Measurements from ENCODE around the gene INPP4B.
"Not testable (repeated sequence)": the region's sequence is repeated elsewhere in the genome, so short reads cannot be mapped to it uniquely, and the experiment has no call there.

The INPP4B gene

DNA sequence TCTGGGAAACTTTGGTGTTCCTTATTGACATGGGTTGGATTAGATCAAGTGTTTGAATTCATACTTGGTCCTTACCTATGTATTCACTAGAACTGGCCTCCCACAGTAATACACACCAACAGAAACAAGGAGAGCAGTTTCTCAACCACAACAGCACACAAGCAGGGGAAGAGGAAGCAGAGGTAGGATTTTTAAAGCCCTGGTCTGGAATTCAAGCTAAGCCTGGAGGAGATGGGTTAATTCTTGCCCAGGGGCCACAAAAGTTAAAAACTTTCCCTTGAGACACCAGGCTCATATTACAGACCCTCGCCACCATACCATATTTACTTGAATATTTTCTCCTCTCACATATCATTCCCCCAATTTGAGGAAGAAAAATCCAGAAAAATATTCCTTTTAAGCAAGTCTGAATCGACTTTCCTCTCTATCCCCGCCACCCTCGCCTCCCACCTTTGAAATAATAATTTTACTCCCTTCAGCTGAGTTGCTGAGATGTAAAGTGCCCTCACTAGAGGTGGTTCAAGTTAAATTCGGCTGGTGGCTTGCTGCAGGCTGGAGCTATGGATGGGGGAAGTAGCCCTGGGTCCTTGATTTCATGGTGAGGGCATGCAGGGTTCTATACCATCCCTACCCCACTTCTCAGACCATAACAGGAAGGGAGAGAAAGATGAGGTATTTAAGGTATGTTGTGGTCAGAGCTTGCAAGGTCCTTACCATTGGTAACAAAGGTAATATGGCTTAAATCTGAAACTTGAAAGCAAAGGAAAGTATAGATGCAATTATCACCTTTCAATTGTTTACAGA, 440.2 kb downstream of the INPP4B start:
- DNase-seq, result no peak

DNA sequence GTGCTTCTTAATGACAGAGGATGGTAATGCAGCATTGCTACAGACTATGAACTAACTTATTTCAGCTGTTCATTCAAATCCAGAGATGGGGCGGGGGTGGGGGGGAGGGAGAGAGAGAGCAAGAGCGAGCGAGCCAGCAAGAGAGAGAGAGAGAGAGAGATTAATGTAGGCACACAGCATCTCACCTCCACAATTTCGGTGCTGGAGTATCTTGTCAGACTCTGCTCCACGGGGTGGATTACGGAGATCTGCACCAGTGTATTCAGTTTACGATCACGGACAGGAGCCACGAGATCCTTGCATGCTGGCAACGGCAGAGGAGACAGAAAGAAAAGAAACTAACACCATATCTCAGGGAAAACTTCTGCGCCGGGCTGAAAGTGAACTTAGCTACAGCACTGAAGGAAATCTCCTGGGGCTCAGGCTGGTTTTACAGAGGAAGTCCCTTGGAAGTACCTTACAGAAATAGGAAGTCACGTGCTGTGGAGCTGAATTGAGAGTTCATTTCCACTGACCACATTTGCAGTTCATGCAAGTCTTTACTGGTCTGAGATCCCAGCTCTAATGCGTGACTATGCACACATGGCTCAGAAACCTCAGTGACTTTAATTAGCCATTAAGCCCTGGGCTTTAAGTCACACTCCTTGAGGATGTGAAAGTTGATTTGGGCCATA, 440.9 kb downstream of the INPP4B start:
- peak; percentile 78 for DNase-seq

GRCh38 chr4:142404191-142404611, 441.9 kb downstream of the INPP4B start:
- no peak for DNase-seq

DNA sequence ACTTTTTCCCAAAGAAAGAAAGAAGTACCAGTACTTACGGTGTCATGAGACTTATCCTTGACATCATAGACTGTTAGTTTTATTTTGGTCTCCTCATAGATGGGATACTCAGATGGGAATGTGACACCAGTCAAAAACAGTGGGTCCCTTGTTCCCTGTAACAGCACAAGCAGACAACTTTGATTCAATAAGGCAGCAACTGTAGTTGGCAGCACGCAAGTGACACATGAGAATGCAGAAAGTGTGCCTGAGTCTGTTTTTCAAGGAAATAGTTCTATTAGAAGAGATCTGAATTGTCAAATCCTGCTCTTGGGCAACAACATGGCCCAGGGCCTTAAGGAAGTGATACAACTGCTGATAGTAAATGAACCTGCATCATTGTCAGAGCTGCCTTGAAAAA, 443.2 kb downstream of the INPP4B start:
- DNase-seq, result no peak

- no peak for DNase-seq
Observed at GRCh38 chr4:142402156-142402555, 443.9 kb downstream of the INPP4B start.

GRCh38 chr4:142397364-142397991, 448.6 kb downstream of the INPP4B start:
- DNase-seq, result not testable (repeated sequence)

DNA sequence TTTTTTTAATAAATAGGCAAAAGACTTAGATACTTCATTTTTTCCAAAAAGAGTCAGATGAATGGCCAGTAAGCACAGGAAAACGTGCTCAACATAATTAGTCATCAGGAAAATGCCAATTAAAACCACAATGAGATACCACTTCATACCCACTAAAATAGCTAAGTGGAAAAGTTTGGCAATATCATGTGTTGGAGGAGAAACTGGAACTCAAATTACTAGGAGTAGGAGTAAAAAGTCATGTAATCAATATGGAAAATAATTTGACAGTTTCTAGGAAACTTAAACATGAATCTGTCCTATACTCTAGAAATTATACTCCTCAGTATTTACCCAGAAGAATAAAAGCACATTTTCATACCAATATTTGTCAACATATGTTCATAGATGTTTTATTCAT, 449.8 kb downstream of the INPP4B start:
- DNase-seq, result no peak

GRCh38 chr4:142393127-142393526, 453.0 kb downstream of the INPP4B start:
- DNase-seq, result no peak

GRCh38 chr4:142386856-142387255, 459.2 kb downstream of the INPP4B start:
- DNase-seq, result no peak

- DNase-seq, result no peak
Observed at GRCh38 chr4:142386449-142386848, 459.7 kb downstream of the INPP4B start.

- no peak for DNase-seq
Observed at GRCh38 chr4:142383800-142384470, 462.2 kb downstream of the INPP4B start.

- DNase-seq, result no peak
Observed at GRCh38 chr4:142383354-142383753, 462.7 kb downstream of the INPP4B start.

DNA sequence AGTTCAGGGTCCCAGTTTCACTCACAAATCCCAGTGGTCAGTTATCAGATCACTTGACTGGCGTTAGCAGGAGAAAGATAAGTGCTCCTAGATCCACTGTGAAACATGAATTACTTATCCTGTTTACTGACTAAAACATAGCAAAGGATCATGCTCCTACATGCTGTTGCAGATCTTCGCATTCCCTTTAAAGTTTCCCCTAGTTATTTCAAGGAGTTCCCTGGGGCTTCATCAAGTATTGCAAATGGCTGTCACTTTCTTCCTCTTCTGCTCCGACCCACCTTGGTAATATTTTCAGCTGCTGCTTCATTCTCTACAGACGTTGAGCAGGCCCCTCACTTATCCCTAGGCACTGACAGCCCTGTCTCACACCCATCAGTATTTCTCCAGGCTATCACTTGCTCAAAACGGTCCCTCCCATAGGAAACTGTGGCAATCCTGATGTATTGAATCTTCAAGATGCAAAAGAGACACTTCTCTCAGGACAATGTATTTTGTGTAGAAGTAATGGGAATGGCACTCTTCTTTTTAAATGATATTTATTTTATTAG, 466.0 kb downstream of the INPP4B start:
- DNase-seq, result no peak

DNA sequence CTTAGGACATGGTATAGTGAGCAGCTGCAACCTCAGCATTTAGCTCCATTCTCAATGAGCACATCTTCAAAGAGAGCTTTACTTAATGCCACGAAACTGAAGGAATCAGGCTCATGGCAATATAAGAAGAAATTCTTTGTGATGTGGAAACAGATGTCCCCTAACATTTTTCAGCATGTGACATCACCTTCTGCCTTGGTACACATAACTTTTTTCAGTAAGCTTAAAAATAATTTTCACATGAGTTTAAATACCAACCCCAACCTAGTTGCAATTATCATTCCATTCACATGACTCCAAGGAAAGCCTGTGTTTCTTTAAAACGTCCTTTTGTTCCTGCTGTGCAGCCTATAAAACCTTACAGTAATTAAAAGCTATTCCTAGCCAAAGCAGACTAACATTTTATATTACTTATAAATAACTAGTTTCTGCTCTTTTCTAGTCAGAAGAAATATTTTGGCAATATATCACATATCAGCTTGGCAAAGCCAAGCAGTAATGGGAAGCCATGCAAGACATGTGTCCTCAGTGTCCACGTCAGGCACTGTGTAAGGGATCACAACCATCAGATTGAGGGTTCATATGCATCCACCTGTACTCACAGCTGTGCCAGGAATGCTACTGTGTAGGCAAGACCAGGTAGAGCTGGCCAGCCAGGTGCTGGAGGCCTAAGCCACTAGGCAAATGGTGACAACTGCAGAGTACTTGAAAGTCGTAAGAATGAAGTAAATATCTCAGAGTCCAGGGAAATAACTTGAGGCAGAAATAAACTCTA, 466.6 kb downstream of the INPP4B start:
- DNase-seq, result no peak

GRCh38 chr4:142378179-142378578, 467.9 kb downstream of the INPP4B start:
- no peak for DNase-seq

DNA sequence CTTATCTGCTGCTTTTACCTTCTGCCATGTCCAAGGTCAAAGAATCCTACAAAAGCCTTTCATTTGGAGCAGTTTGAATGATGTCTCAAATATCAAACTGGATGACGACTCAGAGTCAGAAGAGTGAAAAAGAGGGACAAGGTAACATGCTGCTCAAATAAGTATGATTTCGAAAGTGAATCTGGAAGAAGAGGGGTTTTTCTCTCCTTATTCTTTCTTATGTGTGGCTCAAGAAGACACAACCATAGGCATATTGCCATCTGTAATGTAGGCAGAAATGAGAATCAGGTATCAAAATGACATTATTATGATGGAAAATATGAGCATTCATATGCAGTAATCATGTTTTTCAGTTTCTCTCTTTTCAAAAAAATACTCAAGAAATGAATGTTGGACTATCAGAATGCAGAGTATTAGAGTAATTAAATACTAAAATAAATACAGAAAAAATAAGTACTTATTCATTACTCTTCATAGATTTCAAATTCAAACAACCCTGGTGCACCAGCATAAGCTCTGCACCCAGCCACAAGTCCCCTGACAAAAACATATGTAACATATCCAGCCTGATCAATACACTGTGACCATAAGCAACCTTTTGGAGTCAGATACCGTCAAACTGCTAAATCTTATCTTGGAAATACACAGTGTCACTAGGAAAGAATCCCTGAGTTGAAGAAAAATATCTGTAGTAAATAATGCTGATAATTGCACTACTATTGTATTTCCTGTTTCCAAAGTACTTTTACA, 468.6 kb downstream of the INPP4B start:
- DNase-seq, result no peak

DNA sequence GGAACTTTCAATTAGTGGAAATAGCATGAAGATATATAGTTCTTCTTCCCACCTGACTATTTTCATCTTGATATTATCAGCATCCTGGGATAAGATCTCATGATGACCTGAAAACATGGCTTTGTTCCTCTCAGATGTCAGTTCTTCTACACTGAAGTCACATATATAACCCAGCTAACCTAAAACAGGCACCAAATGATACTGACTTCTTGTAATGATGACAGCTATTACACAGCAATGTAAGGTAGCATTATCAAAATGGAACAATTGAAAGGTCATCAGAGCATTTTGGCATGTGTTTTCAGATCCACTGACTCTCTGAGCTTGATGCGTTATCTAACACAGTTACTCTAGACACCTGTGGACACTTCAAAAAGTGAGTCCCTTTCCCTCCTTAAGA, 469.9 kb downstream of the INPP4B start:
- DNase-seq, result no peak

DNA sequence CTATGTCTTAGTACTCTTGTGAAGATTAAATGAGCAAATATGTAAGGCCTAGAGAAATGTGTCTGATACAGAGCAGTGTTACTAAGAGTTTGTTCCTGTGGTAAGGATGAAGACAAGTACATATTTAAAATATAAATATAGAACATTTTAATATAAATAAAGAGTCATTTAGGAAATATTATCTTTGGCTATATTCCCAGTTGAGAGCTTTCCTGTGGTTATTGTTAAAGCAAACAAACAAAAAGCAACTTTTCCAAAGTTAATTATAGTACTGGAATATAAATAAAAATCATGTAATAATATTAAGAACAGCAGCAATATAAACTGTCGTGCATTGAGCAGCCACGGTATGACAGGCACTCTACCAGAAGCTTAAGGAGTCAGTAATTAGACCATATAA, 472.5 kb downstream of the INPP4B start:
- no peak for DNase-seq

GRCh38 chr4:142372530-142373260, 473.4 kb downstream of the INPP4B start:
- DNase-seq, result no peak

DNA sequence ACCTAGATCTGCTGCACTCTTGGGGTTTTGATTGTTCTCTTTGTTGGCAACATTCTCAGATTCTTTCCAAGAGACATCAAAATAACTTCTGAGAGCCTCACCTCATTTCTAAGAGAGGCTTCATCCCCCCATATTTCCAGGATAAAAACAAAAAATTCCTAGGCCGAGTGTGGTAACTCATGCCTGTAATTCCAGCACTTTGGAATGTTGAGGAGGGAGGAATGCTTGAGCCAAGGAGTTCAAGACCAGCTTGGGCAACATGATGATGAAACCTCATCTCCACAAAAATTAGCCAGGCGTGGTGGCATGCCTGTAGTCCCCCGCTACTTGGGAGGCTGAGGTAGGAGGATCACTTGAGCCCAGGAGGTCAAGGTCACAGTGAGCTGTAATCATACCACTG, 477.0 kb downstream of the INPP4B start:
- DNase-seq, result no peak
